Neural progenitor cell (in vitro differentiated cells): ENCODE measurements around the gene WDR64.

Experiments used
- EZH2 ChIP-seq: fragments of 200-600 bp; sonication (generic); IDR thresholded peaks from 2 replicates; pipeline ENCODE4 v1.6.1; 2017; ENCODE audit warnings: antibody characterized with exemption, mild to moderate bottlenecking, moderate library complexity
- TF ChIP-seq, protein P1 (sequence below): fragments of 200-600 bp; sonication (generic); IDR thresholded peaks from 2 replicates; pipeline ENCODE4 v1.5.1; 2017; ENCODE audit warnings: antibody characterized with exemption, mild to moderate bottlenecking

DNA sequence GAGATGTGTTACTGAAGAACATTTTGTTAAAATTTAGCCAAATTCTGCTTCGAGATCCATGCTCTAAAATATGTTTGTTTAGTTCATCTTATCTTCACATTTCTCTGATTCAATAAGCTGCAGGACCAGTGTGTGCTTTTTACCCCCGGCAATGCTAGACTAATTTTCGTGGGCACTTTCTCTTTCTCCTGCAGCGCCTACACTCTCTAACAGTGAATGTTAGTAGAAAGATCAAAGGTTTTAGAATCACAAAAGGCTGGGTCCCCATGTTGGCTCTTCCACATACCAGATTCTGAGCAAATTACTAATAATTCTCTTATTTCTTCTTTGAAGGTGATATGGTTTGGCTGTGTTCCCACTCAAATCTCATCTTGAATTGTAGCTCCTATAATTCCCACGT is 20.4 kb upstream of the WDR64 start:
- TF ChIP-seq, protein P1, sequence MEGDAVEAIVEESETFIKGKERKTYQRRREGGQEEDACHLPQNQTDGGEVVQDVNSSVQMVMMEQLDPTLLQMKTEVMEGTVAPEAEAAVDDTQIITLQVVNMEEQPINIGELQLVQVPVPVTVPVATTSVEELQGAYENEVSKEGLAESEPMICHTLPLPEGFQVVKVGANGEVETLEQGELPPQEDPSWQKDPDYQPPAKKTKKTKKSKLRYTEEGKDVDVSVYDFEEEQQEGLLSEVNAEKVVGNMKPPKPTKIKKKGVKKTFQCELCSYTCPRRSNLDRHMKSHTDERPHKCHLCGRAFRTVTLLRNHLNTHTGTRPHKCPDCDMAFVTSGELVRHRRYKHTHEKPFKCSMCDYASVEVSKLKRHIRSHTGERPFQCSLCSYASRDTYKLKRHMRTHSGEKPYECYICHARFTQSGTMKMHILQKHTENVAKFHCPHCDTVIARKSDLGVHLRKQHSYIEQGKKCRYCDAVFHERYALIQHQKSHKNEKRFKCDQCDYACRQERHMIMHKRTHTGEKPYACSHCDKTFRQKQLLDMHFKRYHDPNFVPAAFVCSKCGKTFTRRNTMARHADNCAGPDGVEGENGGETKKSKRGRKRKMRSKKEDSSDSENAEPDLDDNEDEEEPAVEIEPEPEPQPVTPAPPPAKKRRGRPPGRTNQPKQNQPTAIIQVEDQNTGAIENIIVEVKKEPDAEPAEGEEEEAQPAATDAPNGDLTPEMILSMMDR: no peak
- TF ChIP-seq EZH2: no peak
